Measurements from ENCODE around the gene CPNE6.

Gene CPNE6

DNA sequence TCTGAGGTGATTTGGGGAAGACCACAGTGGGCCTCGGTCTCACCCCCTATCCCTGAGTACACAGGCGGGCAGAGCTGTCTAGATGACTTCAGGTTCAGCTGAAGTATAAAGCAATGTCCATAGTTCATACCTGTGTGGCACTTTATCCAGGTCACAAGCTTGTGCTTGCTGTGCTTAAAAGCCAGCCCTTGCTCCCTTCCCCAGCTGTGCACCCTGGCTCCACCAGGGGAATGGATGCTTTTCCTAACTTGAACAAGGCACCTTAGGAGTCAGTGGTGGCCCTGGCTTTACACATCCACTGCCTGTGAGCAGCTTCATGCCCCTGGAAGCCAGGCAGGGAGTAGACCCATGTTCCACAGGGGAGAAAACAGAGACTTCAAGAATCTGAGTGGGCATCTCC is 14.1 kb upstream of the CPNE6 start:
- no peak for TF ChIP-seq CTCF (IDR thresholded peaks at IDR 0.05; ENCODE audit: control insufficient read depth, insufficient read depth, low read depth, low read length, missing control alignments)
- H3K4me3 ChIP-seq (ENCODE audit: control insufficient read depth, low read depth, low read length), result no peak overlapping the region
- DNase-seq (ENCODE audit: low read depth), result no peak

- no peak for TF ChIP-seq CTCF (IDR thresholded peaks at IDR 0.05; ENCODE audit: control insufficient read depth, insufficient read depth, low read depth, low read length, missing control alignments)
- no peak for DNase-seq (ENCODE audit: low read depth)
- no peak overlapping the region for H3K4me3 ChIP-seq (ENCODE audit: control insufficient read depth, low read depth, low read length)
Measured at GRCh38 chr14:24057867-24058259, 13.5 kb upstream of the CPNE6 start.

DNA sequence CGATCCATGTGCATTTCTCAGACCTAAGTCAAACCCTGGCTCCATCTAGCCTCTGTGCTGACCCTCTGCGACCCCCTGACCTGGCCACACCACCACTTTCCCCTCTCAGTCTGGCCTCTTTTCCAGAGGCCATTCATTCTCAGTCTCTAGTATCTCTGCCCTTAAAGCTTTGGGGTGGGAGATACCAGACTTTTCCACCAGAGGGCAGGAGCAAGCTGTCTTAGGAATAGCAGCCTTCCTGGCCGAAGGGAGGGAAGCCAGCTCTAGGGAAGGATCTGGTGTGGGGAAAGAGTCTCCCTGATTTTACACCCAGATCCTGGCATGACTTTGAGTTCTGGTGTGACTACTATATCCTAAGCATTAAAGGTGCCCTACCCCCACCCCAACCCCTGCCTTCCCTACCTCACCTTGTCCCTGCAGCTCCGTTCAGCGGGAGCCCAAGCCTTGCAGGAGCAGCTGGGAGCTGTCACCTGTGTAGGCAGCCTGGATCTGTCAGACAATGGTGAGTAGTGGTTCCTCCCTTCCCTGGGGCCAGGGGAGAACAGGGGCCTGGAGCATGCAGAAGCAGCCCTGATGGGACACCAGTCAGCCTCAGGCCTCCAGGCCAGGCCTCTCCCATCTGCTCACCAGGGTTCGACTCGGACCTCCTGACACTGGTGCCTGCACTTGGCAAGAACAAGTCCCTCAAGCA is 13.0 kb upstream of the CPNE6 start:
- H3K4me3 ChIP-seq (ENCODE audit: control insufficient read depth, low read depth, low read length), result no peak overlapping the region
- peak; percentile 32 for DNase-seq (ENCODE audit: low read depth)
- peak; percentile 88 for TF ChIP-seq CTCF (IDR thresholded peaks at IDR 0.05; ENCODE audit: control insufficient read depth, insufficient read depth, low read depth, low read length, missing control alignments)

- no peak for DNase-seq (ENCODE audit: low read depth)
- no peak for TF ChIP-seq CTCF (IDR thresholded peaks at IDR 0.05; ENCODE audit: control insufficient read depth, insufficient read depth, low read depth, low read length, missing control alignments)
- no peak overlapping the region for H3K4me3 ChIP-seq (ENCODE audit: control insufficient read depth, low read depth, low read length)
Measured at GRCh38 chr14:24058951-24059475, 12.3 kb upstream of the CPNE6 start.

- TF ChIP-seq CTCF (IDR thresholded peaks at IDR 0.05; ENCODE audit: control insufficient read depth, insufficient read depth, low read depth, low read length, missing control alignments), result no peak
- no peak overlapping the region for H3K4me3 ChIP-seq (ENCODE audit: control insufficient read depth, low read depth, low read length)
- no peak for DNase-seq (ENCODE audit: low read depth)
Measured at GRCh38 chr14:24059841-24060388, 11.4 kb upstream of the CPNE6 start.

DNA sequence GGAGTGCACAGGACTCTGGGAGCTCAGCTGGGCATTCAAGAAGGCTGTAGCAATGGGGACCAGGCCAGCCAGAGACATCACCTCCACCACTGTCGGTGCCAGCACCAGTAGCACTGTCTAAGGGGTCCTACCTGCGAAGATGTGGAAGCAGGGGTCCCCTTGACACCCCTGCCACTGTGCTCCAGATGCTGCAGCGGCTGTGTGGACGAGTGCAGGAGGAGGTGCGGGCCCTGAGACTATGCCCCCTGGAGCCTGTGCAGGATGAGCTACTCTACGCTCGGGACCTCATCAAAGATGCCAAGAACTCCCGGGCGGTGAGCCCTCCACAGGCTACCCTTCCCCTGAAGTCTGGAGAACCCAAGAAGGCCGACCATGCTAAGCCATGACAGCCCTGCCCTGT is 10.9 kb upstream of the CPNE6 start:
- no peak overlapping the region for H3K4me3 ChIP-seq (ENCODE audit: control insufficient read depth, low read depth, low read length)
- no peak for DNase-seq (ENCODE audit: low read depth)
- no peak for TF ChIP-seq CTCF (IDR thresholded peaks at IDR 0.05; ENCODE audit: control insufficient read depth, insufficient read depth, low read depth, low read length, missing control alignments)

Measured in AG09309 (cell line).